GM19023 (cell line): ENCODE results near the gene MAX.
"Not testable (repeated sequence)": the region's sequence is repeated elsewhere in the genome, so short reads cannot be mapped to it uniquely, and the experiment has no call there.

Source experiments
- ATAC-seq: cut with Tn5 transposase; IDR thresholded peaks from one replicate; pipeline ENCODE4 v1.9.1; 2021; ENCODE audit warnings: mild to moderate bottlenecking, moderate library complexity; ENCODE audit not compliant: unreplicated experiment

MAX gene

DNA sequence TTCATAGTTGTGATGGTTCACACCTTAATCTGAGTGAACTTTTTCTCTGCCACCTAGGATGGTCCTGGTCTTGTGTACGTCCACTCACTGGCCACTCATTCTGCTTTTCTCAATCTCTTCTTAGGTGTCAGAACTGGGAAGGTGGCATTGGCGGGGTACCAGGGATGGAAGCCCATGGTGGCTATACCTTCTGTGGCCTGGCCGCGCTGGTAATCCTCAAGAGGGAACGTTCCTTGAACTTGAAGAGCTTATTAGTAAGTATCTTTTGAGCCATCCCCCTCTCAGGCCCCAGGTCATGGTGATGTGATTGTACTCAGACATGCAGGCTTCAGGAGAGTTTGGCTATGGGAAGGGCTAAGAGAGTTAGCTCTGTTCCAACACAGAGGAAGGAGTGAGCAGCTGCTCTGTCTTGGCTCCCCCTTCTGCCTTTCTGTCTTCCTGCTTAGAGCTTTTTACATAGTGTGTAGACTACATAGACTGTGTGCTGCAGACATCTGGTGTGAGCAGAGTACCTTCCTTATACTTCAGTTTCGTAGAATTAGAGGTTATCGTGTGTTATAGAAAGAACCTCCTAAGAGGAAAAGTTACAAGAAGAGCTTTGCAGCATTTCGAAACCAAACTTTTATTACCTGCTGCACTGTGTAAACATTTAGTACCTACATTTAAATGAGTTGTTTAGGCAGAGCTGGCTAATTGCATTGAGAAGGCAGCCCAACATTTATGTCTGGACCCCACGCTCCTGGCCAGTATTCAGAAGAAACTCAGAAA lies 61.5 kb downstream of the MAX start:
- no peak for ATAC-seq

DNA sequence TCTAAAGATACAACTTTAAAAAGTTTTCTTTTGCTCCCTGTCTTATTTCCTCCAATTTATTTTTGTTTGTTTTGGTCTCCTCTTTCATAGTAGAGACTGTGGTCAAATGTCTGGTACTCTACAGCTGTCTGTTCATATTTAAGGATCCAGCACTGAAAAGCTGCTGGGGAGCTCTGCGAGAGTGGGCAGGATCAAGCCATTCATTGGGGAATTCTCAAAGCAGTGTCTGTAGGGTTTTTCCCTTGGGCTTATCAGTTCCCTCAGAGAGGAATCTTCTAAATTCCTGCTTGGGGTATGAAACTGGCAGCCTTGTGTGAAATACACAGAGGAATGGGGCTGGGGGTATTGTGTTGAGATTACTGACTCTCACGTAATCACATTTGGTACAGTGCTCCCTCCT lies 63.4 kb downstream of the MAX start:
- ATAC-seq: no peak

DNA sequence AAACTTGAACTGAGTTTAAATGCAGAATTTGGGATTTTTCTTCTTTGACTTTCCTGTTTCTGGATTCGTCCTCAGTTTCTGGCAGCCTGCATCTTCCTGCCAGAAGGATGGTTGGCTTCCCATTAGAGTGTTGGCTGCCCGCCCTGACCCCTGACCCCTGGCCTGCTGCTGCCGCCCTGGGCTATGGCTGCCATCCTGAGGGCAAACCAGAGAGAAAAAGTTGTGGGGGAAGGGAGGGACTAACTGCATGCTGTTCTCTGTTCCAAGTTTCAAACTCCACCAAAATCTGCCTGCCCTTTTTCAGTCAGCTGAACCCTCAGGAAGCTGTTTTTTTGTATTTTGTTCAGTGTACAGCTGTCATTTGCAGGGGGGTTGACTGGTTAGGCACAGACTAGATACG lies 67.3 kb downstream of the MAX start:
- no peak for ATAC-seq

DNA sequence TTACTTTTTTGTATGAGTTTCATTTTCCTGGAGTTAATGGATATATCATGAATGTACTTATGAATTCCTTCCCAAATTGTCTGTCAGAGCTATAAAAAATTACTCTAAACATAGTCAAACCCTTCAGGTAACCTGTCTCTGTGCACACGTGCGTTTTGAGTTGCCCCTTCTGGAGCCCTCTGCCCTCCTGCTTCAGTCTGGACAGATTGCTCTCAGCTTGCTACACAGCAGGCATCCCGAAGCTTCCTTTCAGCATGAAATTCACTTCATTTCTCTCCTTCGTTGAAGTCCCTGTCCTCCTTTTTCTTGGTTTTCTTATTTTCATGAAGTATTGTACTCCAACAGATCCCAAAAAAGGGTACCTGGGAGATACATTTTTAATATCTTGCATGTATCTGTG lies 68.3 kb downstream of the MAX start:
- ATAC-seq: no peak

DNA sequence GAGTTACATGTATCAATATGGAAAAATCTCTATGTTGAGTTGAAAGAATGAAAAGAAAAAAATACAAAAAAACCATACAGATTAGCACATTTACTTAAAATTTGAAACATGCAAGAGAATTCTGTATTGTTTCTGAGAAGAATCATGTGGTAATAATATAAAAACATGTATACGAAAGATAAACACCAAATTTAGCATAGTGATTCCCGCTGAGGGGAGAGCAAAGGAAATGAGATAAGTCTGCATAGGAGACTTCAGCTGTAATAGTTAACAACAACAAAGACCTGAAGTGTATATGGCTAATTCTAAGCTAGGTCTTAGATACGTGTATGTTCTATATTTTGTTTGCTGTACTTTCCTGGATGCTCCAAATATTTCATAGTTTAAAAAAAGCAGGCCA lies 69.1 kb downstream of the MAX start:
- no peak for ATAC-seq

DNA sequence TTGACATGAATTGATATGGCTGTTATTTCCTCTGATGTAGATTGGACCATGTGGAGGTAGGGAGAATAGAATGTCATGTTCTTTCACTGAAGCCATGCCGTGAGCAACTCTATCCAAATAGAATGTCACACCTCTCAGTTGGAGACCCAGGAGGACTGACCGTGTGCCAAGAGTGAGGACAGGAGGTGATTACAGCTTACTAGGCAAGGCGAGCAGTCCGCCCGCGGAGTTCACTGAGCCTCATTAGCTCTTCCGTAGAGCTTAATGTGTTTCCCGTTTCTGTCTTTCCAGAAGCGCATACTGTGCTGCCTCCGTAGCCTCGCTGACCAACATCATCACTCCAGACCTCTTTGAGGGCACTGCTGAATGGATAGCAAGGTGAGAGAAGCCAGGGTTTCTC lies 70.0 kb downstream of the MAX start:
- ATAC-seq: no peak

DNA sequence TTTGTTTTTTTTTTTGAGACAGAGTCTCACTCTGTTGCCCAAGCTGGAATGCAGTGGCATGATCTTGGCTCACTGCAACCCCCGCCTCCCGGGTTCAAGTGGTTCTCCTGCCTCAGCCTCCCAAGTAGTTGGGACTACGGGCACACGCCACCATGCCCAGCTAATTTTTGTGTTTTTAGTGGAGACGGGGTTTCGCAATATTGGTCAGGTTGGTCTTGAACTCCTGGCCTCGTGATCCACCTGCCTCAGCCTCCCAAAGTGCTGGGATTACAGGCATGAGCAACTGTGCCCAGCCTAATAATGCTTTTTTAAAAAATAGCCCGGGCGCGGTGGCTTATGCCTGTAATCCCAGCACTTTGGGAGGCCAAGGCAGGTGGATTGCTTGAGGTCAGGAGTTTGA lies 71.0 kb downstream of the MAX start:
- not testable (repeated sequence) for ATAC-seq

DNA sequence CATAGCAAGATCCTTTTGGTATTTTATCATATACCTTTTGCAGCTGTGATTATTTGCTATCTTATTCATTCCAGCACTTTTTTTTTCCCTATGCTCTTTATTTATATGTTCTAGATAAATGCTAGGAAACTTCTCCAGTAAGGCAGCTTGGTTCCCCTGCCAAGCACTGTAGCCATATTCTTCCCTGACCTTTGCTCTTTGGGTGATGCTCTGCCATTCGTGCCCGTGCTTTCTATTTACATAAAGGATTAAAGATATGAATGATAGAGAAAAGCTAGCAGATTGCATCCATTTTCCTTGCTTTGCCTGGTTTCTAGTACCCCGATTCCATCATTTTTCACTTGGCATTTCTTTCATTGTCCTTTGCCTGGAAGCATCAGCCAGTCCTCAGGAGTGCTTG lies 73.4 kb downstream of the MAX start:
- no peak for ATAC-seq

DNA sequence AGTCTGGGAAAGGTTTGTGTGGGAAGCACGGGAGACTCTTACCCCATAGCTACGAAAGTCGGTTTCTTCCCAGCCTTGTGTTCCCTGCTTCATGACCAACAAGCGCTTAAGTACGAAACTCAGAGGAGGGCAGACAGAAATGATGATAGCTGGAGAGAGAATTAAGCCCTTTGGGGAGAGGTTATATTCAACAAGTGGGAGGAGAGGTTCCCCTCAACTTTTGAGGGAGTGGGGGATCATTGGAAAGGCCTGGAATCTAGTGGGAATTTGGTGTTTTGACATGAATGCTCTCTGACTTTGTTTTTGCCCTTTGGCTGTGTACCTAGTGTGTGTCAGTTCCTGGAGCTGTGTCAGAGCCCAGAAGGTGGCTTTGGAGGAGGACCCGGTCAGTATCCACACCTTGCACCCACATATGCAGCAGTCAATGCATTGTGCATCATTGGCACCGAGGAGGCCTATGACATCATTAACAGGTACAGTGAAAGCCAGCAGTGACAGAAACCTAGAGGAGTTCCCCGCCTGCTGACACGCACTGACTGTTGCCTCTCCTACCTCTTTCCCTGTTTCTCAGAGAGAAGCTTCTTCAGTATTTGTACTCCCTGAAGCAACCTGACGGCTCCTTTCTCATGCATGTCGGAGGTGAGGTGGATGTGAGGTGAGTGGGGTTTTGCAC lies 75.1 kb downstream of the MAX start:
- ATAC-seq: no peak

DNA sequence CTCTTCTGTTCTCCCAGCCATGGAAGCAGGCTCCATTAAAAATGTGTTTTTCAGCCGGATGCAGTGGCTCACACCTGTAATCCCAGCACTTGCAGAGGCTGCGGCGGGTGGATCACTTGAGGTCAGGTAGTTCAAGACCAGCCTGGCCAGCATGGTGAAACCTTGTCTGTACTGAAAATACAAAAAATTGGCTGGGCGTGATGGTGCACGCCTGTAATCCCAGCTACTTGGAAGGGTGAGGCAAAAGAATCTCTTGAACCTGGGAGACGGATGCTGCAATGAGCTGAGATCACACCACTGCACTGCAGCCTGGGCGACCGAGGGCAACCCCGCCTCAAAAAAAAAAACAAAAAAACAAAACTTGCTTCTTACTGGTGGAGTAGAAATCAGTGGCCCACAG lies 75.8 kb downstream of the MAX start:
- no peak for ATAC-seq

DNA sequence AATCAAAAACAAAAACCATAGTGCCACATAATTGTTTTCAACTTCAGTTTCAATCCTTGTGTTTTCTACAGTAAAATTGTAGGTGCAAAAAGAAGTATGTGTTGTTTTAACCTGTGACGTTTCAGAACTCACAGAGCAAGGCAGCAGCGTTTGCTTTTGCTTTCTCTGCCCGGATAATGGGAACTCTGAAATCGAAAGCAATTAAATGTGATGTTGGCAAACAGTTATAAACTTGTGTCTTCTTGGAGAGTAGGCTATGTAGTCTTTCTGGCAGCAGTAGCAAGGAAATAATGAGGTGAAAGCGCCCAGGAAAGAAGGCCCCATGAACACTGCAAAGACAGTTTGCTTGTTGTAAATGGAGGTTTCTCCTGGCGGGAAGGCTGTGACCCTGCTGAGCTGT lies 76.5 kb downstream of the MAX start:
- no peak for ATAC-seq
